ENCODE results near the gene QKI. TPM values are rescaled to one million over a fixed set of nuclear protein-coding genes. Genes with fewer than 3 reads are reported as not detected.

QKI gene
- total and polyA plus RNA-seq, 2 of the 8 experiments (the other 6 are each of a cell fraction or from before 2014, with no cell fraction given): 181 to 183 TPM

- Histone ChIP-seq H3K4me2 (ENCODE audit: insufficient read depth in 1 of 2, low read depth in 2 of 2, low read length in 2 of 2) (no peak overlapping the region), H2BK15ac (ENCODE audit: low read length) (no peak overlapping the region), H4K5ac (ENCODE audit: insufficient read length, low read depth, low read length) (no peak overlapping the region), H3K9me3 (ENCODE audit: insufficient read depth in 2 of 2, low read depth in 1 of 2, low read length in 1 of 2) (no peaks in the 10 kb centered on the region), H3K79me1 (ENCODE audit: low read depth, low read length) (no peaks in the 10 kb centered on the region), H3K79me2 (ENCODE audit: control insufficient read depth in 1 of 2, insufficient read depth in 2 of 2, low read length in 2 of 2) (no peaks in the 10 kb centered on the region), H3K4ac (replicated peaks; ENCODE audit: insufficient read length, low read depth, low read length) (no peak overlapping the region), H2BK5ac (ENCODE audit: low read depth, low read length) (no peak overlapping the region), H4K20me1 (replicated peaks in 1 of 2; ENCODE audit: control insufficient read depth in 1 of 2, insufficient read depth in 2 of 2, low read length in 2 of 2) (no peaks in the 10 kb centered on the region), H4K8ac (ENCODE audit: extremely low read depth, insufficient read depth, low read length) (no peak overlapping the region), H3K27ac (ENCODE audit: low read depth, low read length) (no peak overlapping the region), H2BK12ac (ENCODE audit: low read depth, low read length) (no peak overlapping the region), H3K9ac (replicated peaks in 1 of 4; ENCODE audit: extremely low read depth in 1 of 4, low read depth in 3 of 4, low read length in 3 of 4) (no peak overlapping the region), H3K4me1 (replicated peaks in 1 of 4; ENCODE audit: control insufficient read depth in 3 of 4, insufficient read depth in 4 of 4, low read length in 3 of 4) (peaks cover 0 to 8% (median 3%) of the 10 kb centered on the region in 4 experiments; a peak in 5 of 7 replicates), H3K14ac (ENCODE audit: insufficient read length) (no peak overlapping the region), H2BK120ac (replicated peaks; ENCODE audit: low read depth, low read length) (no peak overlapping the region), H3K27me3 (replicated peaks in 1 of 4; ENCODE audit: control insufficient read depth in 3 of 4, extremely low read depth in 1 of 4, insufficient read depth in 3 of 4, low read length in 3 of 4) (no peaks in the 10 kb centered on the region), H3K56ac (replicated peaks; ENCODE audit: insufficient read length, low read depth, low read length) (no peak overlapping the region), H2BK20ac (ENCODE audit: low read length) (no peak overlapping the region), H3K18ac (ENCODE audit: extremely low read depth, low read length) (no peak overlapping the region), H4K91ac (replicated peaks; ENCODE audit: insufficient read length, low read length) (no peak overlapping the region), H2AFZ (ENCODE audit: low read length) (no peak overlapping the region), H3K36me3 (ENCODE audit: control insufficient read depth in 2 of 4, insufficient read depth in 4 of 4, low read length in 3 of 4) (no peaks in the 10 kb centered on the region), H3K23ac (ENCODE audit: insufficient read length) (no peak overlapping the region), H3K23me2 (ENCODE audit: low read depth, low read length) (peaks cover 3% of the 10 kb centered on the region; the same call in 1 of the 2 replicates), H2AK5ac (ENCODE audit: low read depth, low read length) (no peak overlapping the region), H3K4me3 (ENCODE audit: extremely low read depth in 1 of 4, insufficient read depth in 2 of 4, low read depth in 3 of 4, low read length in 4 of 4) (no peak overlapping the region)
- peak in 1 of 2 experiments; percentile 33 for DNase-seq (ENCODE audit: low read depth in 1 of 2, low spot score in 2 of 2)
- WGBS, 2 experiments (ENCODE audit: extremely low coverage in 1 of 2, insufficient coverage in 1 of 2, insufficient read length in 1 of 2, insufficient replicate concordance in 2 of 2, low coverage in 1 of 2, low lambda C conversion rate in 2 of 2, missing lambda C conversion rate in 1 of 2): 93% methylated on average over 5 of the region's 5 CpGs; no CpG with 5 or more reads in 1 of the 2 experiments
- POLR2A ChIA-PET (ENCODE audit: partially characterized antibody): no interaction called here
- no peak for FAIRE-seq
- CTCF ChIA-PET (ENCODE audit: partially characterized antibody): interaction anchor here (1.1 kb wide), 1 partner anchor 62 kb away, joined by 3 read pairs; no protein-coding TSS in a partner anchor
- TF ChIP-seq RBBP5 (IDR thresholded peaks at IDR 0.05; ENCODE audit: borderline replicate concordance, low read depth, low read length) (no peak), RNF2 (IDR thresholded peaks at IDR 0.05; ENCODE audit: borderline replicate concordance, low read depth, low read length, missing control alignments, poor library complexity, severe bottlenecking) (no peak), BACH1 (IDR thresholded peaks at IDR 0.05; ENCODE audit: low read length) (no peak), KDM4A (IDR thresholded peaks at IDR 0.05; ENCODE audit: low read depth, low read length, severe bottlenecking) (no peak), JUND (IDR thresholded peaks at IDR 0.05; ENCODE audit: low read length) (no peak), SAP30 (IDR thresholded peaks at IDR 0.05; ENCODE audit: insufficient read depth, insufficient replicate concordance, low read length) (no peak), SIRT6 (IDR thresholded peaks at IDR 0.05; ENCODE audit: low read length) (no peak), SIN3A (conservative IDR thresholded peaks at IDR 0.05 in 1 of 2, IDR thresholded peaks at IDR 0.05 in 1 of 2; ENCODE audit: low read depth in 1 of 2, low read length in 2 of 2) (no peak), CREB1 (IDR thresholded peaks at IDR 0.05) (no peak), SRF (IDR thresholded peaks at IDR 0.05; ENCODE audit: low read depth, low read length) (no peak), RXRA (IDR thresholded peaks at IDR 0.05; ENCODE audit: insufficient read depth, low read depth, low read length) (no peak), TAF1 (IDR thresholded peaks at IDR 0.05; ENCODE audit: low read depth, low read length) (no peak), ATF2 (IDR thresholded peaks at IDR 0.05; ENCODE audit: low read length) (no peak)
Observed at GRCh38 chr6:163393923-163394322, 20.6 kb upstream of the QKI start.
